Fibroblast of lung (primary cell): ENCODE results near the gene CMTM1.

Source experiments
- CTCF ChIP-seq, 2 donors: IDR thresholded peaks in 1 of 2; conservative IDR thresholded peaks in 1 of 2; 1 replicate in 1 of 2; 2 replicates in 1 of 2; pipeline ENCODE4 v1.5.1; 2011 to 2012; ENCODE audit warnings: low read length in 2 of 2, control low read depth in 1 of 2, inconsistent platforms in 1 of 2, low read depth in 1 of 2, mild to moderate bottlenecking in 1 of 2
- EZH2 ChIP-seq: IDR thresholded peaks from 2 replicates; pipeline ENCODE4 v1.5.1; 2012; ENCODE audit warnings: low read length, control low read depth, mild to moderate bottlenecking; ENCODE audit errors: missing control alignments

GRCh38 chr16:66608241-66609138 is 42.3 kb downstream of the CMTM1 start:
- TF ChIP-seq CTCF (conservative IDR thresholded peaks at IDR 0.05 in 1 of 2, IDR thresholded peaks at IDR 0.05 in 1 of 2; ENCODE audit: low read depth in 1 of 2, low read length in 2 of 2) (peak; percentile 71 to 93), EZH2 (no peak)
